Tibial nerve (tissue), 4 donors: ENCODE results near the gene FCAMR. TPM values are rescaled to one million over a fixed set of nuclear protein-coding genes. Genes with fewer than 3 reads are reported as not detected.

ENCODE experiments used
- DNase-seq, 2 donors: peaks; one replicate each; pipeline ENCODE4 v3.0.0-alpha.2; 2019; ENCODE audit warnings: low spot score in 2 of 2
- H3K27ac ChIP-seq, 4 donors: fragments of 200-600 bp; sonication (generic) in 3 of 4; one replicate each; pipeline ENCODE4 v1.5.1; 2017 to 2019; ENCODE audit warnings: mild to moderate bottlenecking in 1 of 4
- H3K27me3 ChIP-seq, 2 donors: fragments of 200-600 bp; sonication (generic) in 1 of 2; one replicate each; pipeline versions ENCODE4 v1.5.1 to v1.6.0; 2017 to 2019
- H3K36me3 ChIP-seq, 3 donors: fragments of 200-600 bp; sonication (generic); one replicate each; pipeline ENCODE4 v1.5.1; 2018 to 2019
- H3K4me1 ChIP-seq, 4 donors: fragments of 200-600 bp; sonication (generic) in 3 of 4; one replicate each; pipeline ENCODE4 v1.5.1; 2017 to 2019
- H3K4me3 ChIP-seq, 4 donors: fragments of 200-600 bp; sonication (generic) in 3 of 4; one replicate each; pipeline ENCODE4 v1.5.1; 2017 to 2019; ENCODE audit warnings: mild to moderate bottlenecking in 1 of 4, moderate library complexity in 1 of 4
- H3K9me3 ChIP-seq, 4 donors: fragments of 200-600 bp; sonication (generic) in 3 of 4; one replicate each; pipeline ENCODE4 v1.5.1; 2017 to 2019
- EP300 ChIP-seq, 2 donors: sonication (generic); formaldehyde crosslinking; IDR thresholded peaks; one replicate each; pipeline ENCODE4 v1.6.1; 2017; ENCODE audit warnings: antibody characterized with exemption in 2 of 2, mild to moderate bottlenecking in 1 of 2
- POLR2A ChIP-seq, 2 donors: fragments of 450-650 bp; IDR thresholded peaks; one replicate each; pipeline ENCODE4 v1.6.1; 2017; ENCODE audit warnings: antibody characterized with exemption in 2 of 2, mild to moderate bottlenecking in 2 of 2, moderate library complexity in 2 of 2
- WGBS, 2 donors: methylation state at CpG; one replicate each; pipeline ENCODE4 v1.1.5; 2018; 5-methylcytosine and 5-hydroxymethylcytosine counted together
- total RNA-seq, 4 donors: library from RNA; depleted of rRNA; stranded (reverse); fragments of >200 nt; gene quantifications; one replicate each; pipeline ENCODE4 v1.1.0, GENCODE V29; 2016
- TF ChIP-seq, protein P1 (sequence below), 5 experiments: fragments of 200-600 bp in 3 of 5; fragments of 450-650 bp in 2 of 5; sonication (generic) in 3 of 5; IDR thresholded peaks; one replicate each; pipeline ENCODE4 v1.5.1; 2016 to 2019; ENCODE audit warnings: antibody characterized with exemption in 5 of 5, mild to moderate bottlenecking in 3 of 5, moderate library complexity in 2 of 5

FCAMR gene
- total RNA-seq, 4 donors from 2014 or later: not detected

DNA sequence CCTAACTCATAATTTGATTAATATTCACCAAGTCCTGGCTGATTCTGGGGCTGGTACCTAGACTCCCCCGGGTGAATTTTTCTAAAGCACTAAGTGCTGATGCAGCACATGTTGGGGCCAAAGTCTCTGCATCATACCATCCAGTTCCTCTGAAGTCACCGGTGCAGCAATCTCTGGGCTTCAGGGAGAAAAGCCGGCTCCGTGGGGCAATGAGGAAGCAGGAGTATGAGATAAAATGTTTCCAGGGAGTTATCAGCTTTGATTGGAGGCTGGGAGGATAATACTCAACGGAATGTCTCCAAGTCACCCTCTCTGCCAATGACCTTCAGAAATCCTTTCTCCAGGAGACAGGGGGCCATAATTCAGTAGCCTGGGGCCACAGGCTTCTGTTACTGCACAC lies 1.2 kb downstream of the FCAMR start:
- no peaks in the 10 kb centered on the region for H3K9me3 ChIP-seq
- no peak for DNase-seq
- no peak overlapping the region for H3K27ac ChIP-seq
- H3K4me3 ChIP-seq: no peak overlapping the region
- peaks cover 0 to 4% (median 0%) of the 10 kb centered on the region in 4 donors for H3K4me1 ChIP-seq
- no peaks in the 10 kb centered on the region for H3K36me3 ChIP-seq
- TF ChIP-seq, protein P1, sequence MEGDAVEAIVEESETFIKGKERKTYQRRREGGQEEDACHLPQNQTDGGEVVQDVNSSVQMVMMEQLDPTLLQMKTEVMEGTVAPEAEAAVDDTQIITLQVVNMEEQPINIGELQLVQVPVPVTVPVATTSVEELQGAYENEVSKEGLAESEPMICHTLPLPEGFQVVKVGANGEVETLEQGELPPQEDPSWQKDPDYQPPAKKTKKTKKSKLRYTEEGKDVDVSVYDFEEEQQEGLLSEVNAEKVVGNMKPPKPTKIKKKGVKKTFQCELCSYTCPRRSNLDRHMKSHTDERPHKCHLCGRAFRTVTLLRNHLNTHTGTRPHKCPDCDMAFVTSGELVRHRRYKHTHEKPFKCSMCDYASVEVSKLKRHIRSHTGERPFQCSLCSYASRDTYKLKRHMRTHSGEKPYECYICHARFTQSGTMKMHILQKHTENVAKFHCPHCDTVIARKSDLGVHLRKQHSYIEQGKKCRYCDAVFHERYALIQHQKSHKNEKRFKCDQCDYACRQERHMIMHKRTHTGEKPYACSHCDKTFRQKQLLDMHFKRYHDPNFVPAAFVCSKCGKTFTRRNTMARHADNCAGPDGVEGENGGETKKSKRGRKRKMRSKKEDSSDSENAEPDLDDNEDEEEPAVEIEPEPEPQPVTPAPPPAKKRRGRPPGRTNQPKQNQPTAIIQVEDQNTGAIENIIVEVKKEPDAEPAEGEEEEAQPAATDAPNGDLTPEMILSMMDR (IDR thresholded peaks at IDR 0.05): no peak
- TF ChIP-seq POLR2A (IDR thresholded peaks at IDR 0.05): no peak
- WGBS, 2 donors: 72 to 74% methylated on average over 5 of the region's 5 CpGs
- no peaks in the 10 kb centered on the region for H3K27me3 ChIP-seq

DNA sequence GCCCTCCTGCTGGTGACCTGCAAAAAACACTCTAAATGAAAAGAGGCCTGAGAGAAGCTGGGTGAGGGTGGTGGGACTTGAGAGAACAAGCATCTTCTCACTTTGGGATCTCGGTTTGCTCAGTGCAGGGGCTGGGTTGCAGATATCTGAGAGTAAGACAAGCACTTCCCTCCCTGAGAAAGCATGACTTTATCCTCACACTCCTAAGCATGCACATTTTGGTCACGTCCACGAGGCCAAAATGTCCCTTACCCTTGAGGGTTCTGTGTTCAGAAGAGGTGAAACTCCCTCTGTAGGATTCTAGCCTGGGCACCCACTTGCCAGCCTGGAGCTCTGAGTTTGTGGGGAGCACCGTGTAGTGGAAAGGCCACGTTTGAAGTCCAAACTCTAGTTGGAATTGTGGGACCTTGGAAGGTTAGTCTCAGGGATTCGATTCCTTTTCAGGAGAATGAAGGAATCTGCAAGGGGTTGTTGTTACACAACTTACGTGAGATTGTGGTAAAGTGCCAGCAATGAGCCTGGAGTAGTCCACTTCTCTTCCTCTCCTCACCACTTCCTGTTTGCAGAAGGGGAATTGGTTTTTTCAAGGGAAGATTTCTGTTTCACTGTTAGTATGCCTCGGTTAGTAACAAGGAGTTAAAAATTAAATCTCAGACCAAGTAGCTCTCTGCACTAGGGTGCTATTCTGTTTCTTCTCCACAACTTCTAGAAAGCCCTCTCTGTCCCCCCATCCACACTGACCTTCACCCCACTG lies 3.0 kb downstream of the FCAMR start:
- Histone ChIP-seq H3K27ac (no peak overlapping the region), H3K36me3 (no peaks in the 10 kb centered on the region), H3K9me3 (no peaks in the 10 kb centered on the region), H3K4me1 (peaks cover 0 to 4% (median 0%) of the 10 kb centered on the region in 4 donors), H3K27me3 (no peaks in the 10 kb centered on the region), H3K4me3 (no peak overlapping the region)
- TF ChIP-seq, protein P1 (IDR thresholded peaks at IDR 0.05): no peak
- TF ChIP-seq POLR2A (IDR thresholded peaks at IDR 0.05) (no peak), EP300 (IDR thresholded peaks at IDR 0.05) (peak in 1 of 2 donors; percentile 55)
- DNase-seq: peak in 1 of 2 donors; percentile 13
- WGBS, 2 donors: 63 to 73% methylated on average over 8 of the region's 8 CpGs

DNA sequence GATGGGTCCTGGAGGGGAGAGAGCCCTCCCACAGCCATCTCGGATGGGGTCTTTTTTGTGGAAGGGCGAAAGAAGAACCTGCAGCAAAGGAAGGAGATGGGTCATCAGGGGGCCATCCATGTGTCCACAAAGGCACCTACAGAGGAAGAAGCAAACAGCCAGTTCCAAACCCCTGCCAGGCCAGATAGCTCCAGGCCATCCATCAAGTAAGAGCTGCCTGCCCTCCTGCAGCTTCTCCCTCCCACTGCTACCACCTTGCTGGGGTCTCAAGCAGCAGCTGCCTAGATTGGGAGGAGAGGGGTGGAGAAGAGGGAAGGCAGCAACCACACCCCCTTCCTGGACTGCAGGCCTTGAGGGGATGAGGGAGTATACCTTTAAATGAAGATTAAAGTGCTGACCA lies 4.5 kb downstream of the FCAMR start:
- no peaks in the 10 kb centered on the region for H3K36me3 ChIP-seq
- TF ChIP-seq, protein P1 (IDR thresholded peaks at IDR 0.05): no peak
- no peak for TF ChIP-seq EP300 (IDR thresholded peaks at IDR 0.05)
- no peak for TF ChIP-seq POLR2A (IDR thresholded peaks at IDR 0.05)
- no peaks in the 10 kb centered on the region for H3K27me3 ChIP-seq
- no peak for DNase-seq
- H3K4me3 ChIP-seq: no peak overlapping the region
- peaks cover 0 to 4% (median 0%) of the 10 kb centered on the region in 4 donors for H3K4me1 ChIP-seq
- WGBS, 2 donors: 86 to 100% methylated on average over 2 of the region's 2 CpGs
- no peaks in the 10 kb centered on the region for H3K9me3 ChIP-seq
- H3K27ac ChIP-seq: no peak overlapping the region

DNA sequence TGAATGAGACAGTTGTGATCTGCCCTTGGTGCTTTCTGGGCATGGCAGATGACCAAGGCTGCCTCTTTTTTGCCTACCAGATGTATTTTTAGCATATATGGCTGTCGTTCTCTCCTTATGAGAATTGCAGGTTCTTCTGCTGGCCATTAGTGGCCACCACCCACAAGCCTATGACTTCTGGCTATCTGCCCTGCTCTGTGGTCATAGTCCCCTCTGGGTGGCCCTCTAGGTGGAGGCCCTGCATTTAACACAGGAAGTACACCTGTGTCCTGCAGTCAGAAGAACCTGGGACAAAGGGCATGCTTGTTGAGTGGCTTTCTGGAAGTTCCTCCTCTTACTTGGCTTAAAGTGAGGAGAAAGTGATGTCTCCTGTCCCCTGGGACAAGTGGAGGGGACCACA lies 6.5 kb downstream of the FCAMR start:
- Histone ChIP-seq H3K27ac (no peak overlapping the region), H3K27me3 (no peaks in the 10 kb centered on the region), H3K9me3 (no peaks in the 10 kb centered on the region), H3K4me3 (no peak overlapping the region), H3K36me3 (no peaks in the 10 kb centered on the region), H3K4me1 (peaks cover 0 to 4% (median 0%) of the 10 kb centered on the region in 4 donors)
- 80 to 89% methylated on average over 1 of the region's 1 CpG for WGBS, 2 donors
- TF ChIP-seq EP300 (IDR thresholded peaks at IDR 0.05): no peak
- TF ChIP-seq POLR2A (IDR thresholded peaks at IDR 0.05): no peak
- TF ChIP-seq, protein P1 (IDR thresholded peaks at IDR 0.05): no peak
- DNase-seq: no peak

DNA sequence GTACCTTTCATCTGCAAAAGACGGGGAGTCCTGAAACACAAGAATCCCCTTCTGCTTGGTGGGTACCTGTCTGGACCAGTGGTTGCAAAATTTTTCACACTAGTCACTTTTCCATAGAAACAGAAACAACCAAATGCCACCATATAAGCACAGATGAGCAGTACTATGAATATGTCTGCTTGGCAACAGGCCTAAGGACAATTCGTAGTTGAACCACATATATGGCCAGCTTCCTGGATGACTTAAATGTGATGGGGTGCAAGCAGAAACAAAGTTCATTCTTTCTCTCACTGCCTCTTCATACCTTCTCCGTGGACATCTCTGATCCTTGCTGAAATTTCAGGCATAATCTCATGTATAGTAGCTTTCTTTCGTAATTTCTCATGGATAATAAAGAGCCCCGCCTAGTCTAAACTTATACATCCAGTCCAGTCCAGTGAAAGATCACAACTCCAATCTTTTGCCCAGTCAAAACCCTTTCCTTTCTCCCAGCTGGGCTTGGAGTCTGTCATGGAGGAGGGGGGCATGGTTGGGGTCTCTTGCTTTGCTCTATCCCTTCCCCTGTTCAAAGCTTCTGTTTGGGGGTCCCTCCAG lies 7.0 kb downstream of the FCAMR start:
- DNase-seq: no peak
- H3K27me3 ChIP-seq: no peaks in the 10 kb centered on the region
- no peak overlapping the region for H3K27ac ChIP-seq
- H3K4me1 ChIP-seq: peaks cover 0 to 4% (median 0%) of the 10 kb centered on the region in 4 donors
- TF ChIP-seq, protein P1 (IDR thresholded peaks at IDR 0.05): no peak
- TF ChIP-seq EP300 (IDR thresholded peaks at IDR 0.05): no peak
- no peaks in the 10 kb centered on the region for H3K36me3 ChIP-seq
- no peaks in the 10 kb centered on the region for H3K9me3 ChIP-seq
- H3K4me3 ChIP-seq: no peak overlapping the region
- WGBS, 2 donors: 88 to 89% methylated on average over 5 of the region's 5 CpGs
